GM06990 (cell line): ENCODE measurements around the gene RAPGEF4.

Source experiments
- DNase-seq: peaks from one replicate; pipeline ENCODE4 v3.0.0-alpha.2; 2011; ENCODE audit not compliant: insufficient read length; ENCODE audit errors: extremely low read depth
- H3K27me3 ChIP-seq: replicated peaks from 2 replicates; pipeline ENCODE4 v1.6.0; 2011; ENCODE audit warnings: low read length; ENCODE audit not compliant: control insufficient read depth, insufficient read depth
- H3K36me3 ChIP-seq: 2 replicates; pipeline ENCODE4 v1.5.1; 2011; ENCODE audit warnings: low read length; ENCODE audit not compliant: control insufficient read depth, insufficient read depth
- H3K4me3 ChIP-seq: replicated peaks from 2 replicates; pipeline ENCODE4 v1.5.1; 2011; ENCODE audit warnings: low read depth, mild to moderate bottlenecking, control low read depth, low read length
- TF ChIP-seq, protein P1 (sequence below): IDR thresholded peaks from 2 replicates; pipeline ENCODE4 v1.5.1; 2011; ENCODE audit warnings: low read length, control low read depth, mild to moderate bottlenecking, inconsistent platforms; ENCODE audit not compliant: insufficient read depth, poor library complexity, severe bottlenecking

Gene RAPGEF4

DNA sequence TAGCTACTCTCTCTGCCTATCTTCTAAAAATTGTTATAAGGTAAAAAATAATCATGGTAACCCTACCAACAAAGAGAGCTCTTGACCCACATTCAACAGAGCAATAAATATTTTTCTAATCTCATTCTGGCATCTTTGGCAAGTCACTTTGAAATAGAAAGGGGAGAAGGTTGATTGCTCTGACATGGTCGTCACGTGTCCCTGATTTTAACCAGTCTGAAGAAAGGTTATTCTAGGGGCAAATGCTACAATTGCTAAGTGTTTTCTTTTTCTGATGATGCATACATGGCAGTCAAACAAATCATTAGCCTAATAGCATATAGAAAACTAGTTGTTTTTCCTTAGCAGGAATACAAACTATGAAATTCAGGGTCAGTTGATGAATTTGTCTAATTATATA, 186.7 kb downstream of the RAPGEF4 start:
- DNase-seq, result no peak
- Histone ChIP-seq H3K4me3 (no peak overlapping the region), H3K36me3 (no peaks in the 10 kb centered on the region), H3K27me3 (no peaks in the 10 kb centered on the region)
- TF ChIP-seq, protein P1, sequence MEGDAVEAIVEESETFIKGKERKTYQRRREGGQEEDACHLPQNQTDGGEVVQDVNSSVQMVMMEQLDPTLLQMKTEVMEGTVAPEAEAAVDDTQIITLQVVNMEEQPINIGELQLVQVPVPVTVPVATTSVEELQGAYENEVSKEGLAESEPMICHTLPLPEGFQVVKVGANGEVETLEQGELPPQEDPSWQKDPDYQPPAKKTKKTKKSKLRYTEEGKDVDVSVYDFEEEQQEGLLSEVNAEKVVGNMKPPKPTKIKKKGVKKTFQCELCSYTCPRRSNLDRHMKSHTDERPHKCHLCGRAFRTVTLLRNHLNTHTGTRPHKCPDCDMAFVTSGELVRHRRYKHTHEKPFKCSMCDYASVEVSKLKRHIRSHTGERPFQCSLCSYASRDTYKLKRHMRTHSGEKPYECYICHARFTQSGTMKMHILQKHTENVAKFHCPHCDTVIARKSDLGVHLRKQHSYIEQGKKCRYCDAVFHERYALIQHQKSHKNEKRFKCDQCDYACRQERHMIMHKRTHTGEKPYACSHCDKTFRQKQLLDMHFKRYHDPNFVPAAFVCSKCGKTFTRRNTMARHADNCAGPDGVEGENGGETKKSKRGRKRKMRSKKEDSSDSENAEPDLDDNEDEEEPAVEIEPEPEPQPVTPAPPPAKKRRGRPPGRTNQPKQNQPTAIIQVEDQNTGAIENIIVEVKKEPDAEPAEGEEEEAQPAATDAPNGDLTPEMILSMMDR, result no peak

DNA sequence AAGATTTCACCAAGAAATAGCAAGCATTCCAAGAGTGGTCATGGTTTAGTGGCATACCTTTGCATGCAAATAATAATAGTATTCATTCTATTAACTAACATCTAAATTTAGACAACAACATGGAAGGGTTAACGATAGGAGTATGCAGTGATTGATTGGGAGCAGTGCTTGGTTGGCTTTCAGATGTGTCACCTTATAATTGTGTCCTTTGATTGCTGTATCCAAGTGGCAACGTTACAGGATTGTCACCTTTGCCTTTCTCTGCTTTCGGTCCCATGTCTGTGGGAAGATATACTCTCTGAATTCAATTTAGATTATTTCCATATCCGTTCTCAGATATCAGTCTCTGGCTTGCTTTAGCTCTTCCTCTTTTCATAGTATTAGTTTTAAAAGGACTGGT, 187.2 kb downstream of the RAPGEF4 start:
- TF ChIP-seq, protein P1, result no peak
- H3K4me3 ChIP-seq, result no peak overlapping the region

DNA sequence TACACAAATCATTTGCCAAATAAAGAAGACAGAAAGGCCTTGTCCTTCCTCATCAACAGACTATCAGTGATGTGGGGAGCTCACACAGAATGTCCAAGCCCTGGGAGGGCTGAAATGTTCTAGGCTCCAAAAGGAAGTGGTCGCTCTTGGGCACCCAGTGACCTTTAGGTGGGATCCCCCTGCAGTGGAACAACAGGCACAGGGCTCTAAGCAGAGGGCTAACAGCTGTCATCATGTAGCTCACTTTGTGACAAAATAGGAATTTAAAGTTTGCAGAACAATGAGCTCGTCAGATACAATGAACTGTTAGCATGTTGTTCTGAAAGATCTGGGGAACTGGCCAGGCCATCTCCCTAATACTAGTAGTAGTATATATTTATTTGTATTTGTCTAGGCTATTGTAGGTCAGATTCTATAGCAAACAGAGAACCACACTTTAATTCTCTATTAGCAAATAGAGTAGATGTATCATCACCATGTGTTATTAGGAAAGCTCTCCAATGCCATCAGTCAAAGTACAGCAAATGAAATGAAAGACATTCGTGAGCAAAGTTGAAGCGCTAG, 188.5 kb downstream of the RAPGEF4 start:
- no peaks in the 10 kb centered on the region for H3K36me3 ChIP-seq
- DNase-seq, result no peak
- H3K4me3 ChIP-seq, result no peak overlapping the region
- H3K27me3 ChIP-seq, result no peaks in the 10 kb centered on the region
- TF ChIP-seq, protein P1, result no peak

More for the DNA sequence above, 187.2 kb downstream of the RAPGEF4 start:
- no peak for DNase-seq
- H3K27me3 ChIP-seq, result no peaks in the 10 kb centered on the region
- no peaks in the 10 kb centered on the region for H3K36me3 ChIP-seq

DNA sequence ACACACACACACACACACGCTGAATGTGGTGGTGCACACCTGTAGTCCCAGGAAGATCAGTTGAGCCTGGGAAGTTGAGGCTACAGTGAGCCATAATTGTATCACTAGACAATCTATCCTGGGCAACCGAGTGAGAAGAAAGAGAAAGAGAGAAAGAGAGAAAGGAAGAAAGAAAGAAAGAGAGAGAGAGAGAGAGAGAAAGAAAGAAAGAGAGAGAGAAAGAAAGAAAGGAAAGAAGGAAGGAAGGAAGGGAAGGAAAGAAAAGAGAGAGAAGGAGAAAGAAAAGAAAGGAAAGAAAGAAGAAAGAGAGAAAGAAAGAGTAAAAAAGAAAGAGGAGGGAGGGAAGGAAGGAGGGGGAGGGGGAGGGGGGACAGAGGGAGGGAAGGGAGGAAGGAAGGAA, 190.0 kb downstream of the RAPGEF4 start:
- Histone ChIP-seq H3K4me3 (no peak overlapping the region), H3K36me3 (no peaks in the 10 kb centered on the region), H3K27me3 (no peaks in the 10 kb centered on the region)
- TF ChIP-seq, protein P1, result no peak
- DNase-seq, result no peak

DNA sequence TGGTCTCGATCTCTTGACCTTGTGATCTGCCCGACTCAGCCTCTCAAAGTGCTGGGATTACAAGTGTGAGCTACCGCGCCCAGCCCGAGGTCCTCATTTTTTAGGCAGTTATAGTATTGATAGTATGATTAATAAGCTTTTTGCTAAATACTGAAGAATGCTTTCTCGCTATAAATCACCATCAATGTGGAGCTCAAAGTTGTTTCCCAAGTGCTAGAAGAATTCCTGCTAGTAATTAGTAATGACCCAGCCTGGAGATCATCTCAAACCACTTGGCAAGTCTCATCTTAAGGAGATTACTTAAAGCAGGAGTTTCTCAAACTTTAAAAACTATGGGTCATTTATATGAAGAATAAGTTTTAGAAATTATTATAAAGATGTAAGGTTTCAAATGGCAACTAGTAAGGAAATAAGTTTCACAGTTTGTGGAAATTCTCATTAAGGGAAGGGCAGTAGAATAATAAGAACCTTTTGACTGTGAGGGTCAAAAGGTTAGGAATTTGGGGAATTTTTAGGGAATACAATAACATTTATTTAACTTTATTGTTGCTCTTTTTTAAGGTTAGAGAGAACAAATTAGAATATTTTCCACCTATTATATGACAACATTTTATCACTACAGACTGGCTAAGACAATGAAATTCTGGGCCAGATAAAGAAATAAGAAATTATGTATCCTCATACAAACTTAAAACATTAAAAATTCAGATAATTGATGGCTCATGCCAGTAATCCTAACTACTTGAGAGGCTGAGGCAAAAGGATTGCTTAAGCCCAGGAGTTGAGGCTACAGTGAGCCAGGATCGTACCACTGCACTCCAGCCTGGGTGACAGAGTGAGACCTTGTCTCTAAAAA, 191.4 kb downstream of the RAPGEF4 start:
- no peak overlapping the region for H3K4me3 ChIP-seq
- DNase-seq, result no peak
- no peaks in the 10 kb centered on the region for H3K27me3 ChIP-seq
- TF ChIP-seq, protein P1, result no peak
- no peaks in the 10 kb centered on the region for H3K36me3 ChIP-seq
